HepG2 (cell line): Measurements from ENCODE around the gene CCNQ. TPM values are rescaled to one million over a fixed set of nuclear protein-coding genes. Genes with fewer than 3 reads are reported as not detected.

Experiments
- ATAC-seq: fragments of 200-7000 bp; cut with Tn5 transposase; 3 replicates; pipeline ENCODE4 v1.9.1; 2020; ENCODE audit warnings: mild to moderate bottlenecking, moderate library complexity
- BruUV-seq: library from RNA; stranded (reverse); fragments of 400-500 nt; replicated peaks from 2 replicates; lab custom pipeline; 2021; lab: Mats Ljungman, UMichigan
- CTCF ChIA-PET: fragments of 300-600 bp; formaldehyde crosslinking; extraction: SDS; loops from one replicate; lab custom pipeline; 2021; ENCODE audit warnings: low total read pairs, inconsistent platforms, low intra/inter-chr PET ratio; lab: Yijun Ruan, JAX
- POLR2A ChIA-PET: fragments of 350-600 bp; sonication (Branson Sonifier 250); formaldehyde crosslinking; loops from one replicate; lab custom pipeline; 2020; ENCODE audit warnings: antibody characterized with exemption, inconsistent platforms; lab: Yijun Ruan, JAX
- DNase-seq: peaks from one replicate; pipeline ENCODE4 v3.0.0-alpha.2; 2015; ENCODE audit warnings: low spot score
- FAIRE-seq: peaks from 3 replicates; lab custom pipeline; 2011; peaks lifted over from hg19 to GRCh38; lab: Jason Lieb, UNC
- H2AFZ ChIP-seq: one replicate; pipeline ENCODE4 v1.6.1; 2011; ENCODE audit warnings: low read length, inconsistent platforms
- H3K27ac ChIP-seq: fragments of 300-600 bp; 3 replicates; pipeline ENCODE4 v1.8.0; 2011; ENCODE audit warnings: mixed run types, mild to moderate bottlenecking, mixed read lengths, low read length, inconsistent platforms; ENCODE audit not compliant: insufficient read depth; ENCODE audit errors: extremely low read length
- H3K27me3 ChIP-seq, 2 experiments: fragments of 200-600 bp in 1 of 2; 2 replicates in 1 of 2; 3 replicates in 1 of 2; pipeline versions ENCODE4 v1.6.0 to v1.8.0; 2011; ENCODE audit warnings: low read length in 2 of 2, mild to moderate bottlenecking in 2 of 2, moderate library complexity in 2 of 2, inconsistent platforms in 1 of 2; ENCODE audit not compliant: insufficient read depth in 2 of 2, control insufficient read depth in 1 of 2
- H3K36me3 ChIP-seq, 2 experiments: fragments of 200-600 bp in 1 of 2; replicated peaks in 1 of 2; 2 replicates in 1 of 2; 3 replicates in 1 of 2; pipeline versions ENCODE4 v1.5.1 to v1.8.0; 2011; ENCODE audit warnings: low read length in 2 of 2, inconsistent platforms in 1 of 2; ENCODE audit not compliant: insufficient read depth in 2 of 2, control insufficient read depth in 1 of 2
- H3K4me1 ChIP-seq: 2 replicates; pipeline ENCODE4 v1.5.1; 2012; ENCODE audit warnings: low read length, inconsistent platforms; ENCODE audit not compliant: insufficient read depth
- H3K4me2 ChIP-seq: 2 replicates; pipeline ENCODE4 v1.6.0; 2011; ENCODE audit warnings: low read depth, low read length, inconsistent platforms
- H3K4me3 ChIP-seq, 3 experiments: fragments of 200-600 bp in 1 of 3; sonication (generic), shearing (Covaris generic) in 1 of 3; replicated peaks in 1 of 3; 2 replicates each; pipeline ENCODE4 v1.5.1; 2011 to 2016; ENCODE audit warnings: low read length in 3 of 3, inconsistent platforms in 2 of 3, low read depth in 2 of 3, mild to moderate bottlenecking in 2 of 3, control low read depth in 1 of 3, mixed read lengths in 1 of 3; ENCODE audit not compliant: insufficient read depth in 1 of 3
- H3K79me2 ChIP-seq: one replicate; pipeline ENCODE4 v1.6.1; 2011; ENCODE audit warnings: low read length, inconsistent platforms; ENCODE audit not compliant: insufficient read depth
- H3K9ac ChIP-seq: 2 replicates; pipeline ENCODE4 v1.6.0; 2011; ENCODE audit warnings: mild to moderate bottlenecking, low read depth, low read length, inconsistent platforms; ENCODE audit not compliant: insufficient read depth
- H3K9me3 ChIP-seq: 2 replicates; pipeline ENCODE4 v1.5.1; 2012; ENCODE audit warnings: mild to moderate bottlenecking, low read length
- H4K20me1 ChIP-seq: 2 replicates; pipeline ENCODE4 v1.6.0; 2011; ENCODE audit warnings: inconsistent platforms, mild to moderate bottlenecking, low read length, moderate library complexity; ENCODE audit not compliant: insufficient read depth
- CENPX ChIP-seq: sonication (generic); formaldehyde crosslinking; IDR thresholded peaks from 2 replicates; pipeline ENCODE4 v1.9.0; 2021; ENCODE audit warnings: mild to moderate bottlenecking, missing genetic modification reagents, moderate library complexity
- HMGXB4 ChIP-seq, 2 experiments: sonication (generic) in 1 of 2; formaldehyde crosslinking in 1 of 2; IDR thresholded peaks; 2 replicates each; pipeline versions ENCODE4 v1.4.0 to v1.6.1; 2018 to 2020; ENCODE audit warnings: missing genetic modification reagents in 2 of 2, borderline replicate concordance in 1 of 2, low read depth in 1 of 2, mild to moderate bottlenecking in 1 of 2, missing biosample characterization in 1 of 2
- MTA1 ChIP-seq: sonication (generic); formaldehyde crosslinking; IDR thresholded peaks from 2 replicates; pipeline ENCODE4 v1.4.0; 2020; ENCODE audit warnings: missing genetic modification reagents, mild to moderate bottlenecking, borderline replicate concordance
- NCOA1 ChIP-seq: sonication (generic); formaldehyde crosslinking; IDR thresholded peaks from 2 replicates; pipeline ENCODE4 v1.9.0; 2021; ENCODE audit warnings: missing genetic modification reagents
- WGBS: methylation state at CpG from one replicate; pipeline ENCODE4 v1.1.6; 2017; ENCODE audit warnings: low lambda C conversion rate; 5-methylcytosine and 5-hydroxymethylcytosine counted together
- in situ Hi-C: cut with HindIII; loops from 2 replicates; pipeline ENCODE4 v1.10.0; 2017; ENCODE audit warnings: low pct_unique_long_range_greater_than_20kb; ENCODE audit not compliant: extremely low pct_ligation_motif_present
- intact Hi-C: fragments of 100-400 bp; cut with micrococcal nuclease; formaldehyde crosslinking; loops from one replicate; pipeline ENCODE4 v1.10.0; 2022; ENCODE audit not compliant: unreplicated experiment
- polyA plus RNA-seq, 8 experiments: library from polyadenylated mRNA; depleted of rRNA in 3 of 8; stranded (reverse) in 7 of 8; unstranded in 1 of 8; fragments of >200 nt; fragmentation: Illumina TruSeq in 4 of 8; extraction: Trizol in 4 of 8; gene quantifications; 2 replicates each; pipeline versions ENCODE4 v1.2.1 to v1.2.3, GENCODE V29; 2011 to 2016; ENCODE audit warnings: low read depth in 4 of 8, missing spikeins in 1 of 8, mixed read lengths in 1 of 8; ENCODE audit not compliant: insufficient read depth in 1 of 8
- total RNA-seq, 5 experiments: library from RNA; depleted of rRNA; stranded (reverse); fragments of >200 nt; fragmentation: Illumina TruSeq; extraction: Trizol; gene quantifications; 2 replicates each; pipeline ENCODE4 v1.2.3, GENCODE V29; 2016; ENCODE audit warnings: low read depth in 1 of 5
- TF ChIP-seq, protein P1 (sequence below): sonication (generic); formaldehyde crosslinking; IDR thresholded peaks from 2 replicates; pipeline ENCODE4 v1.5.0; 2020; ENCODE audit warnings: mild to moderate bottlenecking, missing genetic modification reagents, moderate library complexity
- TF ChIP-seq, protein P2 (sequence below): sonication (generic); formaldehyde crosslinking; IDR thresholded peaks from 2 replicates; pipeline ENCODE4 v1.8.1; 2023; ENCODE audit warnings: mild to moderate bottlenecking, inconsistent platforms, moderate library complexity, missing genetic modification reagents, borderline replicate concordance
- TF ChIP-seq, protein P3 (sequence below): sonication (generic); formaldehyde crosslinking; IDR thresholded peaks from 2 replicates; pipeline ENCODE4 v1.8.1; 2022; ENCODE audit warnings: low read depth, mild to moderate bottlenecking, missing genetic modification reagents

CCNQ gene
- total and polyA plus RNA-seq, 2 of the 13 experiments (the other 11 are each of a cell fraction or from before 2014, with no cell fraction given): 15.0 to 25.5 TPM

- Histone ChIP-seq H3K27ac (no peak overlapping the region), H3K4me3 (no peak overlapping the region), H3K9ac (no peak overlapping the region), H3K4me2 (no peak overlapping the region), H3K27me3 (peaks cover 7 to 36% of the 10 kb centered on the region in 2 experiments; a peak in 3 of 5 replicates), H3K9me3 (no peaks in the 10 kb centered on the region), H4K20me1 (no peaks in the 10 kb centered on the region), H3K79me2 (no peaks in the 10 kb centered on the region), H2AFZ (no peak overlapping the region), H3K36me3 (no peaks in the 10 kb centered on the region), H3K4me1 (0 out of 2 replicates have a peak, but pooled peaks cover 7% of the 10 kb centered on the region)
- POLR2A ChIA-PET: no interaction called here
- in situ Hi-C loops: no loop called here
- CTCF ChIA-PET: no interaction called here
- no peak for TF ChIP-seq NCOA1 (CRISPR knock-in tag)
- TF ChIP-seq, protein P1, sequence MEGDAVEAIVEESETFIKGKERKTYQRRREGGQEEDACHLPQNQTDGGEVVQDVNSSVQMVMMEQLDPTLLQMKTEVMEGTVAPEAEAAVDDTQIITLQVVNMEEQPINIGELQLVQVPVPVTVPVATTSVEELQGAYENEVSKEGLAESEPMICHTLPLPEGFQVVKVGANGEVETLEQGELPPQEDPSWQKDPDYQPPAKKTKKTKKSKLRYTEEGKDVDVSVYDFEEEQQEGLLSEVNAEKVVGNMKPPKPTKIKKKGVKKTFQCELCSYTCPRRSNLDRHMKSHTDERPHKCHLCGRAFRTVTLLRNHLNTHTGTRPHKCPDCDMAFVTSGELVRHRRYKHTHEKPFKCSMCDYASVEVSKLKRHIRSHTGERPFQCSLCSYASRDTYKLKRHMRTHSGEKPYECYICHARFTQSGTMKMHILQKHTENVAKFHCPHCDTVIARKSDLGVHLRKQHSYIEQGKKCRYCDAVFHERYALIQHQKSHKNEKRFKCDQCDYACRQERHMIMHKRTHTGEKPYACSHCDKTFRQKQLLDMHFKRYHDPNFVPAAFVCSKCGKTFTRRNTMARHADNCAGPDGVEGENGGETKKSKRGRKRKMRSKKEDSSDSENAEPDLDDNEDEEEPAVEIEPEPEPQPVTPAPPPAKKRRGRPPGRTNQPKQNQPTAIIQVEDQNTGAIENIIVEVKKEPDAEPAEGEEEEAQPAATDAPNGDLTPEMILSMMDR: peak; percentile 42
- no peak for TF ChIP-seq HMGXB4 (CRISPR knock-in tag; IDR thresholded peaks at IDR 0.05; ENCODE audit: borderline replicate concordance in 1 of 2, low read depth in 1 of 2)
- no peak for DNase-seq
- WGBS: no CpG with 5 or more reads among the region's 16 CpGs
- no TSS peak for BruUV-seq
- FAIRE-seq: no peak
- intact Hi-C loops: no loop called here
- ATAC-seq: peak; percentile 45; the same call in 2 of the 3 replicates
These were observed 49.1 kb downstream of the CCNQ start for GRCh38 chrX:153549807-153550206.

GRCh38 chrX:153549231-153549630 lies 49.7 kb downstream of the CCNQ start:
- H3K27me3 ChIP-seq: peaks cover 7 to 32% of the 10 kb centered on the region in 2 experiments; a peak in 2 of 5 replicates
- FAIRE-seq (no peak), DNase-seq (no peak), ATAC-seq (no peak)
- ChIA-PET POLR2A (no interaction called here), CTCF (no interaction called here)
- no peak overlapping the region for H3K27ac ChIP-seq
- no peak overlapping the region for H3K4me3 ChIP-seq
- no peak overlapping the region for H2AFZ ChIP-seq
- H3K36me3 ChIP-seq: no peaks in the 10 kb centered on the region
- H3K9ac ChIP-seq: no peak overlapping the region
- H3K79me2 ChIP-seq: no peaks in the 10 kb centered on the region
- intact Hi-C loops: no loop called here
- H3K4me2 ChIP-seq: no peak overlapping the region
- H3K4me1 ChIP-seq: 0 out of 2 replicates have a peak, but pooled peaks cover 12% of the 10 kb centered on the region
- in situ Hi-C loops: no loop called here
- no peaks in the 10 kb centered on the region for H4K20me1 ChIP-seq
- BruUV-seq: no TSS peak
- H3K9me3 ChIP-seq: no peaks in the 10 kb centered on the region
- WGBS: 53% methylated on average over 9 of the region's 17 CpGs
- TF ChIP-seq MTA1 (no peak), CENPX (CRISPR knock-in tag) (no peak)
- TF ChIP-seq, protein P2, sequence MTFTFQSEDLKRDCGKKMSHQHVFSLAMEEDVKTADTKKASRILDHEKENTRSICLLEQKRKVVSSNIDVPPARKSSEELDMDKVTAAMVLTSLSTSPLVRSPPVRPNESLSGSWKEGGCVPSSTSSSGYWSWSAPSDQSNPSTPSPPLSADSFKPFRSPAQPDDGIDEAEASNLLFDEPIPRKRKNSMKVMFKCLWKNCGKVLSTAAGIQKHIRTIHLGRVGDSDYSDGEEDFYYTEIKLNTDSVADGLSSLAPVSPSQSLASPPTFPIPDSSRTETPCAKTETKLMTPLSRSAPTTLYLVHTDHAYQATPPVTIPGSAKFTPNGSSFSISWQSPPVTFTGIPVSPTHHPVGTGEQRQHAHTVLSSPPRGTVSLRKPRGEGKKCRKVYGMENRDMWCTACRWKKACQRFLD: no peak
- TF ChIP-seq, protein P3, sequence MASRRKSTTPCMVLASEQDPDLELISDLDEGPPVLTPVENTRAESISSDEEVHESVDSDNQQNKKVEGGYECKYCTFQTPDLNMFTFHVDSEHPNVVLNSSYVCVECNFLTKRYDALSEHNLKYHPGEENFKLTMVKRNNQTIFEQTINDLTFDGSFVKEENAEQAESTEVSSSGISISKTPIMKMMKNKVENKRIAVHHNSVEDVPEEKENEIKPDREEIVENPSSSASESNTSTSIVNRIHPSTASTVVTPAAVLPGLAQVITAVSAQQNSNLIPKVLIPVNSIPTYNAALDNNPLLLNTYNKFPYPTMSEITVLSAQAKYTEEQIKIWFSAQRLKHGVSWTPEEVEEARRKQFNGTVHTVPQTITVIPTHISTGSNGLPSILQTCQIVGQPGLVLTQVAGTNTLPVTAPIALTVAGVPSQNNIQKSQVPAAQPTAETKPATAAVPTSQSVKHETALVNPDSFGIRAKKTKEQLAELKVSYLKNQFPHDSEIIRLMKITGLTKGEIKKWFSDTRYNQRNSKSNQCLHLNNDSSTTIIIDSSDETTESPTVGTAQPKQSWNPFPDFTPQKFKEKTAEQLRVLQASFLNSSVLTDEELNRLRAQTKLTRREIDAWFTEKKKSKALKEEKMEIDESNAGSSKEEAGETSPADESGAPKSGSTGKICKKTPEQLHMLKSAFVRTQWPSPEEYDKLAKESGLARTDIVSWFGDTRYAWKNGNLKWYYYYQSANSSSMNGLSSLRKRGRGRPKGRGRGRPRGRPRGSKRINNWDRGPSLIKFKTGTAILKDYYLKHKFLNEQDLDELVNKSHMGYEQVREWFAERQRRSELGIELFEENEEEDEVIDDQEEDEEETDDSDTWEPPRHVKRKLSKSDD: no peak
